HG03442 (cell line): ENCODE measurements around the gene STRN4.
"Not testable (repeated sequence)": the region's sequence is repeated elsewhere in the genome, so short reads cannot be mapped to it uniquely, and the experiment has no call there.

Experiments
- ATAC-seq: cut with Tn5 transposase; IDR thresholded peaks from one replicate; pipeline ENCODE4 v1.9.1; 2021; ENCODE audit warnings: mild to moderate bottlenecking, moderate library complexity; ENCODE audit not compliant: unreplicated experiment

The STRN4 gene

GRCh38 chr19:46775642-46776258 is 29.5 kb upstream of the STRN4 start:
- no peak for ATAC-seq

- ATAC-seq = no peak
These were observed 26.8 kb upstream of the STRN4 start for GRCh38 chr19:46773018-46773399.

GRCh38 chr19:46772170-46773017 is 26.1 kb upstream of the STRN4 start:
- ATAC-seq = no peak

GRCh38 chr19:46768746-46769145 is 22.5 kb upstream of the STRN4 start:
- ATAC-seq = not testable (repeated sequence)

GRCh38 chr19:46766569-46767317 is 20.5 kb upstream of the STRN4 start:
- no peak for ATAC-seq

GRCh38 chr19:46764817-46765291 is 18.6 kb upstream of the STRN4 start:
- ATAC-seq = no peak

- ATAC-seq = no peak
These were observed 16.1 kb upstream of the STRN4 start for GRCh38 chr19:46762245-46762890.

- ATAC-seq = no peak
These were observed 15.2 kb upstream of the STRN4 start for GRCh38 chr19:46761418-46761831.

- ATAC-seq = not testable (repeated sequence)
These were observed 14.6 kb upstream of the STRN4 start for GRCh38 chr19:46760897-46761296.

GRCh38 chr19:46760363-46760762 is 14.1 kb upstream of the STRN4 start:
- no peak for ATAC-seq

GRCh38 chr19:46759817-46760333 is 13.6 kb upstream of the STRN4 start:
- no peak for ATAC-seq

GRCh38 chr19:46759206-46759605 is 13.0 kb upstream of the STRN4 start:
- ATAC-seq = no peak

- no peak for ATAC-seq
These were observed 10.3 kb upstream of the STRN4 start for GRCh38 chr19:46756544-46756888.

GRCh38 chr19:46755853-46756543 is 9.7 kb upstream of the STRN4 start:
- no peak for ATAC-seq

- ATAC-seq = no peak
These were observed 9.0 kb upstream of the STRN4 start for GRCh38 chr19:46755077-46755852.

- no peak for ATAC-seq
These were observed 7.3 kb upstream of the STRN4 start for GRCh38 chr19:46753420-46754155.

GRCh38 chr19:46748325-46749109 is 2.3 kb upstream of the STRN4 start:
- no peak for ATAC-seq
